ENCODE measurements around the gene CACNA2D3.
"Not testable (repeated sequence)": the region's sequence is repeated elsewhere in the genome, so short reads cannot be mapped to it uniquely, and the experiment has no call there.

Gene CACNA2D3

GRCh38 chr3:54122324-54123002 is at the start of gene CACNA2D3:
Gene CACNA2D3, plus strand, starts transcription at chr3:54122552.
- no peak for DNase-seq

- no peak for DNase-seq
Measured at GRCh38 chr3:54073386-54073785, 49.0 kb upstream of the CACNA2D3 start.

- DNase-seq = no peak
Measured at GRCh38 chr3:54079314-54079713, 43.0 kb upstream of the CACNA2D3 start.

- no peak for DNase-seq
Measured at GRCh38 chr3:54079730-54080325, 42.5 kb upstream of the CACNA2D3 start.

GRCh38 chr3:54083921-54084320 is 38.4 kb upstream of the CACNA2D3 start:
- DNase-seq = no peak

GRCh38 chr3:54085936-54086335 is 36.4 kb upstream of the CACNA2D3 start:
- DNase-seq = no peak

GRCh38 chr3:54086652-54087405 is 35.5 kb upstream of the CACNA2D3 start:
- no peak for DNase-seq

- DNase-seq = no peak
Measured at GRCh38 chr3:54087581-54088410, 34.6 kb upstream of the CACNA2D3 start.

- no peak for DNase-seq
Measured at GRCh38 chr3:54093491-54094248, 28.7 kb upstream of the CACNA2D3 start.

GRCh38 chr3:54094926-54095325 is 27.4 kb upstream of the CACNA2D3 start:
- no peak for DNase-seq

GRCh38 chr3:54099381-54099780 is 23.0 kb upstream of the CACNA2D3 start:
- no peak for DNase-seq

- DNase-seq = no peak
Measured at GRCh38 chr3:54104084-54104483, 18.3 kb upstream of the CACNA2D3 start.

- not testable (repeated sequence) for DNase-seq
Measured at GRCh38 chr3:54116129-54116528, 6.2 kb upstream of the CACNA2D3 start.

- no peak for DNase-seq
Measured at GRCh38 chr3:54120657-54121413, 1.5 kb upstream of the CACNA2D3 start.

- no peak for DNase-seq
Measured at GRCh38 chr3:54121414-54122323, 683 bp upstream of the CACNA2D3 start.

- DNase-seq = no peak
Measured at GRCh38 chr3:54123003-54123775, 837 bp downstream of the CACNA2D3 start.

- DNase-seq = no peak
Measured at GRCh38 chr3:54123776-54124196, 1.4 kb downstream of the CACNA2D3 start.

- no peak for DNase-seq
Measured at GRCh38 chr3:54125300-54125699, 2.9 kb downstream of the CACNA2D3 start.

GRCh38 chr3:54126551-54126950 is 4.2 kb downstream of the CACNA2D3 start:
- no peak for DNase-seq
